Measurements from ENCODE around the gene RNF157. TPM values are rescaled to one million over a fixed set of nuclear protein-coding genes. Genes with fewer than 3 reads are reported as not detected.

The RNF157 gene
- total and polyA plus RNA-seq, 2 of the 13 experiments (the other 11 are each of a cell fraction or from before 2014, with no cell fraction given), result 0.44 to 1.5 TPM

DNA sequence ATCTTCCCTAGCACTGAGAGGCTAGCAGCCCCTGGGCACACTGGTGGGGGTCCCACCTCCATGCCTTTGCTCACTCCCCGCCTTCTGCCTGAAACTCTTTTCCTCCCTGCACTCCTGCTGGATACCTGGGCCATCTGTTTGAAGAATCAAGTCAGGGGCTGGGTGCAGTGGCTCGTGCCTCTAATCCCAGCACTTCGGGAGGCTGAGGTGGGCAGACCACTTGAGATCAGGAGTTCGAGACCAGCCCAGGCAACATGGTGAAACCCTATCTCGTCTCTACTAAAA lies 115.0 kb downstream of the RNF157 start:
- BruUV-seq (replicated peaks), result no TSS peak
- in situ Hi-C loops (cut with HindIII; ENCODE audit: extremely low pct_ligation_motif_present, low pct_unique_long_range_greater_than_20kb), result no loop called here
- POLR2A ChIA-PET, result interaction anchor here (0.8 to 2.8 kb wide), 2 partner anchors 9 to 13 kb away, joined by 4 to 13 read pairs; no protein-coding TSS in a partner anchor

More for the DNA sequence above, 115.0 kb downstream of the RNF157 start:
- no peaks in the 10 kb centered on the region for H3K9me3 ChIP-seq (ENCODE audit: low read length)
- no peaks in the 10 kb centered on the region for H3K79me2 ChIP-seq (ENCODE audit: insufficient read depth, low read length)
- 39% methylated on average over 5 of the region's 5 CpGs for WGBS (ENCODE audit: low lambda C conversion rate)
- peaks cover 17% of the 10 kb centered on the region for H3K4me1 ChIP-seq (ENCODE audit: insufficient read depth, low read length)
- H3K4me2 ChIP-seq (ENCODE audit: low read depth, low read length), result no peak overlapping the region
- H3K9ac ChIP-seq (ENCODE audit: insufficient read depth, low read depth, low read length), result no peak overlapping the region
- no peaks in the 10 kb centered on the region for H3K36me3 ChIP-seq (replicated peaks in 1 of 2; ENCODE audit: control insufficient read depth in 1 of 2, insufficient read depth in 2 of 2, low read length in 2 of 2)
- TF ChIP-seq PLSCR1 (CRISPR knock-in tag; IDR thresholded peaks at IDR 0.05; ENCODE audit: borderline replicate concordance) (no peak), NFIB (CRISPR knock-in tag; IDR thresholded peaks at IDR 0.05; ENCODE audit: borderline replicate concordance) (peak; percentile 79; the same call in 1 of the 2 replicates), NFKBIZ (CRISPR knock-in tag; IDR thresholded peaks at IDR 0.05) (no peak), HOXD1 (CRISPR knock-in tag; IDR thresholded peaks at IDR 0.05) (no peak), TRIM24 (CRISPR knock-in tag; IDR thresholded peaks at IDR 0.05) (no peak), ZFP82 (CRISPR knock-in tag; IDR thresholded peaks at IDR 0.05; ENCODE audit: borderline replicate concordance) (no peak), DR1 (CRISPR knock-in tag; IDR thresholded peaks at IDR 0.05) (0 out of 2 replicates have a peak, but pooled peaks have one; percentile 29), ZNF687 (CRISPR knock-in tag; IDR thresholded peaks at IDR 0.05) (no peak; the same call in 1 of the 2 replicates), NR2F6 (IDR thresholded peaks at IDR 0.05) (no peak), NR2F6 (CRISPR knock-in tag; IDR thresholded peaks at IDR 0.05) (no peak), ZNF674 (CRISPR knock-in tag; IDR thresholded peaks at IDR 0.05; ENCODE audit: low read depth) (no peak), SOX5 (CRISPR knock-in tag; IDR thresholded peaks at IDR 0.05; ENCODE audit: borderline replicate concordance) (no peak), ZNF567 (CRISPR knock-in tag; IDR thresholded peaks at IDR 0.05; ENCODE audit: borderline replicate concordance) (no peak), ZNF251 (CRISPR knock-in tag; IDR thresholded peaks at IDR 0.05) (no peak)
- TF ChIP-seq, protein P1, sequence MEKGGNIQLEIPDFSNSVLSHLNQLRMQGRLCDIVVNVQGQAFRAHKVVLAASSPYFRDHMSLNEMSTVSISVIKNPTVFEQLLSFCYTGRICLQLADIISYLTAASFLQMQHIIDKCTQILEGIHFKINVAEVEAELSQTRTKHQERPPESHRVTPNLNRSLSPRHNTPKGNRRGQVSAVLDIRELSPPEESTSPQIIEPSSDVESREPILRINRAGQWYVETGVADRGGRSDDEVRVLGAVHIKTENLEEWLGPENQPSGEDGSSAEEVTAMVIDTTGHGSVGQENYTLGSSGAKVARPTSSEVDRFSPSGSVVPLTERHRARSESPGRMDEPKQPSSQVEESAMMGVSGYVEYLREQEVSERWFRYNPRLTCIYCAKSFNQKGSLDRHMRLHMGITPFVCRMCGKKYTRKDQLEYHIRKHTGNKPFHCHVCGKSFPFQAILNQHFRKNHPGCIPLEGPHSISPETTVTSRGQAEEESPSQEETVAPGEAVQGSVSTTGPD (CRISPR knock-in tag; IDR thresholded peaks at IDR 0.05), result no peak
- H3K4me3 ChIP-seq (replicated peaks in 1 of 3; ENCODE audit: insufficient read depth in 1 of 3, low read depth in 2 of 3, low read length in 3 of 3), result no peak overlapping the region
- no peak for ATAC-seq
- no peak for DNase-seq (ENCODE audit: low spot score)
- FAIRE-seq, result no peak
- intact Hi-C loops (cut with micrococcal nuclease; ENCODE audit: unreplicated experiment), result no loop called here
- no peak overlapping the region for H2AFZ ChIP-seq (ENCODE audit: low read length)
- H3K27me3 ChIP-seq (ENCODE audit: control insufficient read depth in 1 of 2, insufficient read depth in 2 of 2, low read length in 2 of 2), result peaks cover 0 to 10% of the 10 kb centered on the region in 2 experiments; a peak in 3 of 5 replicates
- no peak overlapping the region for H3K27ac ChIP-seq (ENCODE audit: extremely low read length, insufficient read depth, low read length)
- CTCF ChIA-PET (ENCODE audit: low intra/inter-chr PET ratio, low total read pairs), result interaction anchor here (1.3 to 5.1 kb wide), 3 partner anchors 29 to 154 kb away, joined by 4 to 35 read pairs (median 11); no protein-coding TSS in a partner anchor
- no peaks in the 10 kb centered on the region for H4K20me1 ChIP-seq (ENCODE audit: insufficient read depth, low read length)
